H1 (cell line): ENCODE measurements around the gene GPX8. TPM values are rescaled to one million over a fixed set of nuclear protein-coding genes. Genes with fewer than 3 reads are reported as not detected.
A peak's percentile ranks its signal among the peaks of the same experiment; 100 is the strongest.

ENCODE experiments used
- CTCF ChIA-PET: fragments of 300-600 bp; sonication (Branson Sonifier 250); formaldehyde crosslinking; loops from one replicate; lab custom pipeline; 2021; ENCODE audit not compliant: partially characterized antibody; lab: Charles Lee
- POLR2A ChIA-PET: fragments of 300-600 bp; sonication (Branson Sonifier 250); formaldehyde crosslinking; loops from one replicate; lab custom pipeline; 2021; ENCODE audit warnings: inconsistent platforms; ENCODE audit not compliant: partially characterized antibody; lab: Charles Lee
- DNase-seq, 2 experiments: peaks; one replicate each; pipeline versions ENCODE4 v3.0.0 to v3.0.0-alpha.2; 2010 to 2022; ENCODE audit warnings: low spot score in 2 of 2, low read depth in 1 of 2, mixed read lengths in 1 of 2
- FAIRE-seq: peaks from 2 replicates; lab custom pipeline; 2011; peaks lifted over from hg19 to GRCh38; lab: Jason Lieb, UNC
- H2AFZ ChIP-seq: 2 replicates; pipeline ENCODE4 v1.8.1; 2012; ENCODE audit warnings: low read length, inconsistent platforms
- H2AK5ac ChIP-seq: 2 replicates; pipeline ENCODE4 v1.6.1; 2013; ENCODE audit warnings: low read depth, low read length
- H2BK120ac ChIP-seq: replicated peaks from 2 replicates; pipeline ENCODE3; 2013; ENCODE audit warnings: low read depth, low read length, inconsistent platforms
- H2BK12ac ChIP-seq: 2 replicates; pipeline ENCODE4 v1.6.1; 2013; ENCODE audit warnings: low read depth, low read length
- H2BK15ac ChIP-seq: 2 replicates; pipeline ENCODE4 v1.6.1; 2013; ENCODE audit warnings: low read length
- H2BK20ac ChIP-seq: 2 replicates; pipeline ENCODE4 v1.6.1; 2013; ENCODE audit warnings: low read length
- H2BK5ac ChIP-seq: 2 replicates; pipeline ENCODE4 v1.6.1; 2013; ENCODE audit warnings: low read depth, low read length
- H3K14ac ChIP-seq: 2 replicates; pipeline ENCODE4 v1.6.1; 2013; ENCODE audit warnings: inconsistent platforms; ENCODE audit not compliant: insufficient read length
- H3K18ac ChIP-seq: 2 replicates; pipeline ENCODE4 v1.6.1; 2013; ENCODE audit warnings: low read length; ENCODE audit errors: extremely low read depth
- H3K23ac ChIP-seq: 2 replicates; pipeline ENCODE4 v1.6.1; 2013; ENCODE audit warnings: inconsistent platforms; ENCODE audit not compliant: insufficient read length
- H3K23me2 ChIP-seq: 2 replicates; pipeline ENCODE4 v1.6.1; 2013; ENCODE audit warnings: low read depth, low read length
- H3K27ac ChIP-seq: 2 replicates; pipeline ENCODE4 v1.6.1; 2011; ENCODE audit warnings: low read depth, low read length, inconsistent platforms
- H3K27me3 ChIP-seq, 4 experiments: replicated peaks in 1 of 4; 1 replicate in 1 of 4; 2 replicates in 3 of 4; pipeline versions ENCODE4 v1.6.1 to v1.8.1; 2011 to 2013; ENCODE audit warnings: low read length in 3 of 4, mild to moderate bottlenecking in 3 of 4, inconsistent platforms in 2 of 4, mixed read lengths in 2 of 4, moderate library complexity in 1 of 4; ENCODE audit not compliant: control insufficient read depth in 3 of 4, insufficient read depth in 3 of 4; ENCODE audit errors: extremely low read depth in 1 of 4
- H3K36me3 ChIP-seq, 4 experiments: 2 replicates each; pipeline versions ENCODE4 v1.6.1 to v1.8.1; 2011 to 2013; ENCODE audit warnings: mild to moderate bottlenecking in 4 of 4, low read length in 3 of 4, moderate library complexity in 2 of 4, control low read depth in 1 of 4, inconsistent platforms in 1 of 4; ENCODE audit not compliant: insufficient read depth in 4 of 4, control insufficient read depth in 2 of 4
- H3K4ac ChIP-seq: replicated peaks from 2 replicates; pipeline ENCODE3; 2013; ENCODE audit warnings: low read length, low read depth, mixed read lengths, inconsistent platforms; ENCODE audit not compliant: insufficient read length
- H3K4me1 ChIP-seq, 4 experiments: replicated peaks in 1 of 4; 1 replicate in 1 of 4; 2 replicates in 3 of 4; pipeline versions ENCODE4 v1.6.1 to v1.8.1; 2011 to 2013; ENCODE audit warnings: low read length in 3 of 4, inconsistent platforms in 2 of 4, mixed read lengths in 1 of 4; ENCODE audit not compliant: insufficient read depth in 4 of 4, control insufficient read depth in 3 of 4
- H3K4me2 ChIP-seq, 2 experiments: 2 replicates each; pipeline versions ENCODE4 v1.6.1 to v1.8.1; 2011 to 2013; ENCODE audit warnings: low read depth in 2 of 2, low read length in 2 of 2, control low read depth in 1 of 2, inconsistent platforms in 1 of 2, mild to moderate bottlenecking in 1 of 2; ENCODE audit not compliant: insufficient read depth in 1 of 2
- H3K4me3 ChIP-seq, 4 experiments: fragments of 200-600, 300-600 bp in 1 of 4; sonication (generic), shearing (Covaris generic), sonication (Bioruptor Twin) in 1 of 4; 2 replicates each; pipeline versions ENCODE4 v1.5.1 to v1.8.1; 2011 to 2016; ENCODE audit warnings: low read length in 4 of 4, low read depth in 3 of 4, control low read depth in 2 of 4, inconsistent platforms in 2 of 4, mild to moderate bottlenecking in 2 of 4, mixed read lengths in 1 of 4, moderate library complexity in 1 of 4; ENCODE audit not compliant: insufficient read depth in 2 of 4; ENCODE audit errors: extremely low read depth in 1 of 4
- H3K56ac ChIP-seq: replicated peaks from 2 replicates; pipeline ENCODE3; 2013; ENCODE audit warnings: low read depth, mild to moderate bottlenecking, mixed read lengths, low read length, inconsistent platforms; ENCODE audit not compliant: insufficient read length
- H3K79me1 ChIP-seq: 2 replicates; pipeline ENCODE4 v1.6.1; 2013; ENCODE audit warnings: low read depth, low read length, control low read depth
- H3K79me2 ChIP-seq, 2 experiments: 2 replicates each; pipeline versions ENCODE4 v1.6.1 to v1.8.1; 2012 to 2013; ENCODE audit warnings: low read length in 2 of 2, mild to moderate bottlenecking in 2 of 2, inconsistent platforms in 1 of 2; ENCODE audit not compliant: insufficient read depth in 2 of 2, control insufficient read depth in 1 of 2
- H3K9ac ChIP-seq, 4 experiments: replicated peaks in 1 of 4; 1 replicate in 1 of 4; 2 replicates in 3 of 4; pipeline versions ENCODE4 v1.6.1 to v1.8.1; 2011 to 2013; ENCODE audit warnings: low read depth in 3 of 4, low read length in 3 of 4, control low read depth in 2 of 4, mild to moderate bottlenecking in 2 of 4, moderate library complexity in 2 of 4, inconsistent platforms in 1 of 4; ENCODE audit errors: extremely low read depth in 1 of 4
- H3K9me3 ChIP-seq, 2 experiments: 2 replicates each; pipeline versions ENCODE4 v1.6.1 to v1.8.1; 2012 to 2013; ENCODE audit warnings: mild to moderate bottlenecking in 2 of 2, moderate library complexity in 2 of 2, control low read depth in 1 of 2, inconsistent platforms in 1 of 2, low read depth in 1 of 2, low read length in 1 of 2, mixed read lengths in 1 of 2; ENCODE audit not compliant: insufficient read depth in 2 of 2
- H4K20me1 ChIP-seq, 2 experiments: replicated peaks in 1 of 2; 2 replicates each; pipeline versions ENCODE3 to v1.8.1; 2011 to 2013; ENCODE audit warnings: inconsistent platforms in 2 of 2, low read length in 2 of 2, mild to moderate bottlenecking in 1 of 2; ENCODE audit not compliant: insufficient read depth in 2 of 2, control insufficient read depth in 1 of 2
- H4K5ac ChIP-seq: 2 replicates; pipeline ENCODE4 v1.6.1; 2013; ENCODE audit warnings: low read length, low read depth, mixed read lengths, inconsistent platforms; ENCODE audit not compliant: insufficient read length
- H4K8ac ChIP-seq: 2 replicates; pipeline ENCODE4 v1.8.0; 2013; ENCODE audit warnings: mild to moderate bottlenecking, moderate library complexity, low read length, inconsistent platforms; ENCODE audit not compliant: insufficient read depth; ENCODE audit errors: extremely low read depth
- H4K91ac ChIP-seq: replicated peaks from 2 replicates; pipeline ENCODE3; 2013; ENCODE audit warnings: low read length, mixed read lengths, inconsistent platforms; ENCODE audit not compliant: insufficient read length
- BCL11A ChIP-seq, 2 experiments: IDR thresholded peaks; one replicate each; pipeline ENCODE4 v1.6.1; 2011; ENCODE audit warnings: low read depth in 2 of 2, low read length in 2 of 2, mild to moderate bottlenecking in 2 of 2
- HDAC2 ChIP-seq, 2 experiments: fragments of 300-600 bp in 1 of 2; sonication (generic) in 1 of 2; IDR thresholded peaks; 2 replicates each; pipeline ENCODE4 v1.6.1; 2011 to 2012; ENCODE audit warnings: low read depth in 2 of 2, low read length in 2 of 2, mild to moderate bottlenecking in 2 of 2, moderate library complexity in 2 of 2, borderline replicate concordance in 1 of 2, inconsistent platforms in 1 of 2
- RAD21 ChIP-seq, 2 experiments: IDR thresholded peaks in 1 of 2; conservative IDR thresholded peaks in 1 of 2; 2 replicates each; pipeline ENCODE4 v1.6.1; 2011; ENCODE audit warnings: low read depth in 2 of 2, low read length in 2 of 2, improper control_type of control experiment in 1 of 2, inconsistent platforms in 1 of 2, mild to moderate bottlenecking in 1 of 2, moderate library complexity in 1 of 2
- RNF2 ChIP-seq: fragments of 200-900, 300-1000 bp; sonication (generic); IDR thresholded peaks from 2 replicates; pipeline ENCODE4 v1.7.1; 2016; ENCODE audit warnings: borderline replicate concordance, low read depth, mild to moderate bottlenecking, antibody characterized with exemption, low read length; ENCODE audit not compliant: poor library complexity, severe bottlenecking; ENCODE audit errors: missing control alignments
- SIX5 ChIP-seq: IDR thresholded peaks from 2 replicates; pipeline ENCODE4 v1.6.1; 2011; ENCODE audit warnings: mild to moderate bottlenecking, low read depth, low read length
- SP4 ChIP-seq: IDR thresholded peaks from 2 replicates; pipeline ENCODE4 v1.6.1; 2012; ENCODE audit warnings: low read length, inconsistent platforms
- TCF12 ChIP-seq: IDR thresholded peaks from 2 replicates; pipeline ENCODE4 v1.6.1; 2011; ENCODE audit warnings: low read depth, mild to moderate bottlenecking, low read length
- WGBS, 2 experiments: shearing (Covaris generic) in 1 of 2; methylation state at CpG; one replicate each; pipeline versions ENCODE4 v1.1.6 to v1.1.7; 2013 to 2015; ENCODE audit warnings: low lambda C conversion rate in 2 of 2, mixed read lengths in 2 of 2, inconsistent platforms in 1 of 2, low coverage in 1 of 2, missing lambda C conversion rate in 1 of 2; ENCODE audit not compliant: insufficient replicate concordance in 2 of 2, insufficient coverage in 1 of 2, insufficient read length in 1 of 2; ENCODE audit errors: extremely low coverage in 1 of 2, missing lambda C conversion rate in 1 of 2; 5-methylcytosine and 5-hydroxymethylcytosine counted together
- polyA plus RNA-seq, 7 experiments: library from polyadenylated mRNA; depleted of rRNA in 3 of 7; stranded (reverse) in 5 of 7; unstranded in 2 of 7; fragments of >200 nt in 5 of 7; fragments of 200-250 nt in 2 of 7; gene quantifications; 1 replicate in 5 of 7; 2 replicates in 1 of 7; 4 replicates in 1 of 7; pipeline versions ENCODE4 v1.2.1 to v1.2.3, GENCODE V29; 2011 to 2013; ENCODE audit warnings: missing spikeins in 2 of 7, mixed read lengths in 2 of 7
- total RNA-seq: library from RNA; stranded (reverse); fragmentation: NEBNext Ultra II Directional; extraction: Animal tissue kit (Norgen Biotek cat#: 25700); gene quantifications from 2 replicates; pipeline ENCODE4 v1.2.1, GENCODE V29; 2021
- TF ChIP-seq, protein P1 (sequence below), 3 experiments: IDR thresholded peaks; 1 replicate in 2 of 3; 2 replicates in 1 of 3; pipeline versions ENCODE4 v1.5.1 to v1.6.1; 2011; ENCODE audit warnings: low read length in 3 of 3, mild to moderate bottlenecking in 3 of 3, inconsistent platforms in 2 of 3, low read depth in 1 of 3, moderate library complexity in 1 of 3; ENCODE audit not compliant: insufficient read depth in 1 of 3; ENCODE audit errors: control extremely low read depth in 1 of 3
- TF ChIP-seq, protein P2 (sequence below): IDR thresholded peaks from 2 replicates; pipeline ENCODE4 v1.6.1; 2012; ENCODE audit warnings: inconsistent platforms

The GPX8 gene
- total and polyA plus RNA-seq, 2 of the 8 experiments (the other 6 are each of a cell fraction or from before 2014, with no cell fraction given) = 19.5 to 60.4 TPM

DNA sequence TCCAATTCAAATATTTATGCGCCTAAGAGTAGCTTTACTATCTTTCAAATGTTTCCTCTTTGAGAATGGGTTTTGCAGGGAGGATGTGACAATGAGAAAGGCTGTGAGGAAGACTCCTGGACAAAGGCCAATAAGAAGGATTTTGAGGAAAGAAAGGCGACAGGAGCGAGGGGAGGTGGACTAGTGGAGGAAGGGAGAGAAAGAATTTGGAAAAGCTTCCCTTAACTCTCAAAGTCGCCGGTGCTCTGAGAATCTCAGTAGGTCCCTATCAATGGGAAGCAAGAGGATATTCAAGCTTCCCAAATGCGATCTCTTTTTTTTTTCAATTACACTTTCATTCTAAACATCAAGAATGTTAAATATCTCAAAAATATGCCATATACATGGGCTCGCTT lies 15.8 kb downstream of the GPX8 start:
- Histone ChIP-seq H2AK5ac (no peak overlapping the region), H2BK12ac (no peak overlapping the region), H3K79me1 (no peaks in the 10 kb centered on the region), H3K4ac (no peak overlapping the region), H3K9ac (no peak overlapping the region), H2BK120ac (no peak overlapping the region), H3K4me2 (peak overlapping the region; percentile 82 to 90), H3K23ac (no peak overlapping the region), H2BK20ac (no peak overlapping the region), H2AFZ (0 out of 2 replicates have a peak overlapping the region, but pooled peaks have one; percentile 26), H3K14ac (no peak overlapping the region), H2BK5ac (no peak overlapping the region), H3K9me3 (no peaks in the 10 kb centered on the region), H3K36me3 (no peaks in the 10 kb centered on the region), H2BK15ac (no peak overlapping the region), H3K18ac (no peak overlapping the region), H4K20me1 (peaks cover 5 to 9% of the 10 kb centered on the region in 2 experiments), H3K27me3 (peaks cover 28 to 68% (median 51%) of the 10 kb centered on the region in 4 experiments), H3K56ac (no peak overlapping the region), H3K79me2 (no peaks in the 10 kb centered on the region), H3K4me3 (peak overlapping the region; percentile 45 to 61 (median 50); a peak in 6 of 8 replicates), H4K5ac (no peak overlapping the region), H4K8ac (no peak overlapping the region), H3K23me2 (peaks cover 11% of the 10 kb centered on the region), H3K4me1 (peaks cover 0 to 8% (median 5%) of the 10 kb centered on the region in 4 experiments; a peak in 4 of 7 replicates), H4K91ac (no peak overlapping the region), H3K27ac (no peak overlapping the region)
- DNase-seq (no peak), FAIRE-seq (no peak)
- ChIA-PET POLR2A (interaction anchor here (0.6 to 1.6 kb wide), 9 partner anchors 9 to 1135 kb away, joined by 3 to 8 read pairs (median 4); partner anchors contain the start of gene CCNO), CTCF (interaction anchor here (0.6 to 9.0 kb wide), 10 partner anchors 9 to 516 kb away, joined by 3 to 143 read pairs (median 6); partner anchors contain the start of genes CCNO, GPX8 and MCIDAS)
- WGBS, 2 experiments = 4% methylated on average over 7 of the region's 7 CpGs; no CpG with 5 or more reads in 1 of the 2 experiments
- TF ChIP-seq BCL11A (IDR thresholded peaks at IDR 0.05; ENCODE audit: low read depth in 2 of 2, low read length in 2 of 2) (no peak), RAD21 (IDR thresholded peaks at IDR 0.05 in 1 of 2, conservative IDR thresholded peaks at IDR 0.05 in 1 of 2; ENCODE audit: low read depth in 2 of 2, low read length in 2 of 2) (no peak), SP4 (no peak), TCF12 (no peak), SIX5 (no peak), HDAC2 (IDR thresholded peaks at IDR 0.05; ENCODE audit: borderline replicate concordance in 1 of 2, low read depth in 2 of 2, low read length in 2 of 2) (no peak), RNF2 (peak; percentile 40)
- TF ChIP-seq, protein P1, sequence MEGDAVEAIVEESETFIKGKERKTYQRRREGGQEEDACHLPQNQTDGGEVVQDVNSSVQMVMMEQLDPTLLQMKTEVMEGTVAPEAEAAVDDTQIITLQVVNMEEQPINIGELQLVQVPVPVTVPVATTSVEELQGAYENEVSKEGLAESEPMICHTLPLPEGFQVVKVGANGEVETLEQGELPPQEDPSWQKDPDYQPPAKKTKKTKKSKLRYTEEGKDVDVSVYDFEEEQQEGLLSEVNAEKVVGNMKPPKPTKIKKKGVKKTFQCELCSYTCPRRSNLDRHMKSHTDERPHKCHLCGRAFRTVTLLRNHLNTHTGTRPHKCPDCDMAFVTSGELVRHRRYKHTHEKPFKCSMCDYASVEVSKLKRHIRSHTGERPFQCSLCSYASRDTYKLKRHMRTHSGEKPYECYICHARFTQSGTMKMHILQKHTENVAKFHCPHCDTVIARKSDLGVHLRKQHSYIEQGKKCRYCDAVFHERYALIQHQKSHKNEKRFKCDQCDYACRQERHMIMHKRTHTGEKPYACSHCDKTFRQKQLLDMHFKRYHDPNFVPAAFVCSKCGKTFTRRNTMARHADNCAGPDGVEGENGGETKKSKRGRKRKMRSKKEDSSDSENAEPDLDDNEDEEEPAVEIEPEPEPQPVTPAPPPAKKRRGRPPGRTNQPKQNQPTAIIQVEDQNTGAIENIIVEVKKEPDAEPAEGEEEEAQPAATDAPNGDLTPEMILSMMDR (IDR thresholded peaks at IDR 0.05; ENCODE audit: control extremely low read depth in 1 of 3, insufficient read depth in 1 of 3, low read depth in 1 of 3, low read length in 3 of 3) = no peak
- TF ChIP-seq, protein P2, sequence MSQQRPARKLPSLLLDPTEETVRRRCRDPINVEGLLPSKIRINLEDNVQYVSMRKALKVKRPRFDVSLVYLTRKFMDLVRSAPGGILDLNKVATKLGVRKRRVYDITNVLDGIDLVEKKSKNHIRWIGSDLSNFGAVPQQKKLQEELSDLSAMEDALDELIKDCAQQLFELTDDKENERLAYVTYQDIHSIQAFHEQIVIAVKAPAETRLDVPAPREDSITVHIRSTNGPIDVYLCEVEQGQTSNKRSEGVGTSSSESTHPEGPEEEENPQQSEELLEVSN = no peak
